Bronchial epithelial cell (primary cell): ENCODE data around the gene DDC. TPM values are rescaled to one million over a fixed set of nuclear protein-coding genes. Genes with fewer than 3 reads are reported as not detected.

ENCODE experiments used
- DNase-seq: peaks from one replicate; pipeline ENCODE4 v3.0.0-alpha.2; 2010; ENCODE audit warnings: low read depth
- FAIRE-seq: peaks from 2 replicates; lab custom pipeline; 2011; peaks lifted over from hg19 to GRCh38; lab: Jason Lieb, UNC
- H3K27me3 ChIP-seq: 2 replicates; pipeline ENCODE4 v1.5.1; 2011; ENCODE audit warnings: low read length; ENCODE audit not compliant: control insufficient read depth, insufficient read depth
- H3K36me3 ChIP-seq: 2 replicates; pipeline ENCODE4 v1.5.1; 2011; ENCODE audit warnings: low read length; ENCODE audit not compliant: control insufficient read depth, insufficient read depth
- H3K4me3 ChIP-seq: 2 replicates; pipeline ENCODE4 v1.5.1; 2011; ENCODE audit warnings: mild to moderate bottlenecking, low read depth, low read length, control low read depth
- CTCF ChIP-seq: IDR thresholded peaks from 2 replicates; pipeline ENCODE4 v1.5.1; 2011; ENCODE audit warnings: mild to moderate bottlenecking, moderate library complexity, low read length, control low read depth, inconsistent platforms; ENCODE audit not compliant: insufficient read depth, severe bottlenecking
- total RNA-seq: library from RNA; depleted of rRNA; stranded (reverse); fragments of >200 nt; gene quantifications from 2 replicates; pipeline ENCODE4 v1.2.1, GENCODE V29; 2014

DDC gene
- total RNA-seq, 1 donor from 2014 or later, result not detected

GRCh38 chr7:50449501-50449880 lies 115.7 kb downstream of the DDC start:
- Histone ChIP-seq H3K27me3 (no peaks in the 10 kb centered on the region), H3K4me3 (peak overlapping the region; percentile 61), H3K36me3 (no peaks in the 10 kb centered on the region)
- DNase-seq (no peak), FAIRE-seq (no peak)
- TF ChIP-seq CTCF, result no peak

GRCh38 chr7:50448823-50449222 lies 116.4 kb downstream of the DDC start:
- Histone ChIP-seq H3K36me3 (no peaks in the 10 kb centered on the region), H3K27me3 (no peaks in the 10 kb centered on the region), H3K4me3 (no peak overlapping the region)
- FAIRE-seq, result no peak
- no peak for DNase-seq
- no peak for TF ChIP-seq CTCF

- no peaks in the 10 kb centered on the region for H3K36me3 ChIP-seq
- no peak overlapping the region for H3K4me3 ChIP-seq
- peak; percentile 99 for DNase-seq
- H3K27me3 ChIP-seq, result no peaks in the 10 kb centered on the region
- TF ChIP-seq CTCF, result no peak
- no peak for FAIRE-seq
Observed at GRCh38 chr7:50446542-50446960, 118.7 kb downstream of the DDC start.

- H3K27me3 ChIP-seq, result no peaks in the 10 kb centered on the region
- no peak overlapping the region for H3K4me3 ChIP-seq
- DNase-seq (peak; percentile 83), FAIRE-seq (no peak)
- peaks cover 1% of the 10 kb centered on the region for H3K36me3 ChIP-seq
- no peak for TF ChIP-seq CTCF
Observed at GRCh38 chr7:50436133-50436806, 128.9 kb downstream of the DDC start.

GRCh38 chr7:50431722-50432305 lies 133.4 kb downstream of the DDC start:
- no peaks in the 10 kb centered on the region for H3K36me3 ChIP-seq
- no peak overlapping the region for H3K4me3 ChIP-seq
- no peaks in the 10 kb centered on the region for H3K27me3 ChIP-seq
- FAIRE-seq, result no peak
- no peak for DNase-seq
- no peak for TF ChIP-seq CTCF
